Measurements from ENCODE around the gene PCDH17.

The PCDH17 gene

GRCh38 chr13:57629821-57630235 lies 1.7 kb upstream of the PCDH17 start:
- in situ Hi-C loops (cut with HindIII; ENCODE audit: low sequenced_read_pairs) = no loop called here
- peak; percentile 93 for DNase-seq (ENCODE audit: low read depth, low spot score)
- H3K4me3 ChIP-seq (ENCODE audit: low read depth, low read length) = peak overlapping the region; percentile 55
- TF ChIP-seq, protein P1, sequence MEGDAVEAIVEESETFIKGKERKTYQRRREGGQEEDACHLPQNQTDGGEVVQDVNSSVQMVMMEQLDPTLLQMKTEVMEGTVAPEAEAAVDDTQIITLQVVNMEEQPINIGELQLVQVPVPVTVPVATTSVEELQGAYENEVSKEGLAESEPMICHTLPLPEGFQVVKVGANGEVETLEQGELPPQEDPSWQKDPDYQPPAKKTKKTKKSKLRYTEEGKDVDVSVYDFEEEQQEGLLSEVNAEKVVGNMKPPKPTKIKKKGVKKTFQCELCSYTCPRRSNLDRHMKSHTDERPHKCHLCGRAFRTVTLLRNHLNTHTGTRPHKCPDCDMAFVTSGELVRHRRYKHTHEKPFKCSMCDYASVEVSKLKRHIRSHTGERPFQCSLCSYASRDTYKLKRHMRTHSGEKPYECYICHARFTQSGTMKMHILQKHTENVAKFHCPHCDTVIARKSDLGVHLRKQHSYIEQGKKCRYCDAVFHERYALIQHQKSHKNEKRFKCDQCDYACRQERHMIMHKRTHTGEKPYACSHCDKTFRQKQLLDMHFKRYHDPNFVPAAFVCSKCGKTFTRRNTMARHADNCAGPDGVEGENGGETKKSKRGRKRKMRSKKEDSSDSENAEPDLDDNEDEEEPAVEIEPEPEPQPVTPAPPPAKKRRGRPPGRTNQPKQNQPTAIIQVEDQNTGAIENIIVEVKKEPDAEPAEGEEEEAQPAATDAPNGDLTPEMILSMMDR (IDR thresholded peaks at IDR 0.05; ENCODE audit: low read depth, low read length) = no peak

- TF ChIP-seq, protein P1 (IDR thresholded peaks at IDR 0.05; ENCODE audit: low read depth, low read length) = no peak
- in situ Hi-C loops (cut with HindIII; ENCODE audit: low sequenced_read_pairs) = no loop called here
- peak; percentile 67 for DNase-seq (ENCODE audit: low read depth, low spot score)
- peak overlapping the region; percentile 55 for H3K4me3 ChIP-seq (ENCODE audit: low read depth, low read length)
Measured at GRCh38 chr13:57630661-57631595, 616 bp upstream of the PCDH17 start.

- TF ChIP-seq, protein P1 (IDR thresholded peaks at IDR 0.05; ENCODE audit: low read depth, low read length) = no peak
- H3K4me3 ChIP-seq (ENCODE audit: low read depth, low read length) = peak overlapping the region; percentile 55
- in situ Hi-C loops (cut with HindIII; ENCODE audit: low sequenced_read_pairs) = no loop called here
- DNase-seq (ENCODE audit: low read depth, low spot score) = peak; percentile 39
Measured at GRCh38 chr13:57632276-57633140, 964 bp downstream of the PCDH17 start.

- TF ChIP-seq, protein P1 (IDR thresholded peaks at IDR 0.05; ENCODE audit: low read depth, low read length) = peak; percentile 53
- in situ Hi-C loops (cut with HindIII; ENCODE audit: low sequenced_read_pairs) = no loop called here
- DNase-seq (ENCODE audit: low read depth, low spot score) = no peak
Measured at GRCh38 chr13:57633141-57633949, 1.8 kb downstream of the PCDH17 start.

GRCh38 chr13:57633950-57634838 lies 2.6 kb downstream of the PCDH17 start:
- in situ Hi-C loops (cut with HindIII; ENCODE audit: low sequenced_read_pairs) = no loop called here
- no peak for DNase-seq (ENCODE audit: low read depth, low spot score)
- peak overlapping the region; percentile 16 for H3K4me3 ChIP-seq (ENCODE audit: low read depth, low read length)
- TF ChIP-seq, protein P1 (IDR thresholded peaks at IDR 0.05; ENCODE audit: low read depth, low read length) = peak; percentile 25

More at GRCh38 chr13:57633141-57633949, 1.8 kb downstream of the PCDH17 start:
- no peak overlapping the region for H3K4me3 ChIP-seq (ENCODE audit: low read depth, low read length)

All from astrocyte of the spinal cord (primary cell).